ENCODE data around the gene DNAJB6.

DNA sequence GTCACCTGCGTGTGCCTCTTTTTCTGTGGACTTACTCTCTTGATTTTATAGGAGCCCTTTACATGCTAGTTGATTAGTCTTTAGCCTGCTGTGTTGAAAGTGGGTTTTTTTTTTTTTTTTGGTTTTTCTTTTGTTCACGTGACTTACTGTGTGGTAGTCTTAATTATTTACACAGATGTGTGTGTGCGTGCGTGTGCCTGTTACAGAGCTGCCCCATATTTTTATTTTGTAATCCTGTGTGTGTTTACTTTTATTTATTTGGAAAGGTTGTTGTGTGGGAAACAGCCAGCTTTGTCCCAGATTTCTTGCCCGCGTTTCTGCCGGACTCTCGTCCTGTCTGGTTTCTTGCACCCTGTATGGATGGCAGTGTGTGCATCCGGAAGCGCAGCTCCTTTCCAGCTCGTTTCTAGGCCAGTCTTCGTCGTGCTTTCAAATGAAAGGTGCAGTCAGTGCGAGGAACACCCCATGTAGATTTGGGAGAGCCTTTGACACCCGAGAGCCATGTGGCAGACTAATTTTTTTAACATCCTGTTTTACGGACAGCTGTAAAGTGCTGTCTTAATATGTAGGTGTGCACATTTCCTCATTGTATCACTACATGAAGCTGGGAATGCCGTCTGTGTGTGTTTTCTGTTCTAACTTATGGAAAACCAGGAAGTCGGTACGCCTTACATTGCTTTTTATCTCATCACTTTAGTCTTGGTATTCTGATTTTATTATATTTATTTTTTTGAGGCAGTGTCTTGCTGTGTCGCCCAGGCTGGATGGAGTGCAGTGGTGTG, 55.6 kb downstream of the DNAJB6 start:
- no peak for TF ChIP-seq PRDM15 (CRISPR knock-in tag; IDR thresholded peaks at IDR 0.05)
- TF ChIP-seq NFYB (CRISPR knock-in tag; conservative IDR thresholded peaks at IDR 0.05; ENCODE audit: low read depth), result no peak
- TF ChIP-seq USF1 (CRISPR knock-in tag; IDR thresholded peaks at IDR 0.05), result no peak
- no peak for TF ChIP-seq ELF4 (CRISPR knock-in tag; IDR thresholded peaks at IDR 0.05; ENCODE audit: low read depth)
- no peak for TF ChIP-seq CREB1 (CRISPR knock-in tag; IDR thresholded peaks at IDR 0.05)
- TF ChIP-seq SMAD3 (CRISPR knock-in tag; IDR thresholded peaks at IDR 0.05; ENCODE audit: borderline replicate concordance), result no peak
- TF ChIP-seq CTCF (IDR thresholded peaks at IDR 0.05), result no peak
- no peak for TF ChIP-seq ZNF138 (CRISPR knock-in tag; conservative IDR thresholded peaks at IDR 0.05)
- no peak for TF ChIP-seq FOXJ3 (CRISPR knock-in tag; IDR thresholded peaks at IDR 0.05; ENCODE audit: borderline replicate concordance)
- TF ChIP-seq NR3C1 (CRISPR knock-in tag; conservative IDR thresholded peaks at IDR 0.05; ENCODE audit: low read depth), result no peak
- TF ChIP-seq ZNF512 (CRISPR knock-in tag; IDR thresholded peaks at IDR 0.05; ENCODE audit: borderline replicate concordance), result no peak
- TF ChIP-seq ESRRA (CRISPR knock-in tag; IDR thresholded peaks at IDR 0.05; ENCODE audit: borderline replicate concordance), result no peak
- no peak for TF ChIP-seq E2F5 (CRISPR knock-in tag; IDR thresholded peaks at IDR 0.05)

Measured in WTC11 (cell line).